Astrocyte of the spinal cord (primary cell): ENCODE measurements around the gene HPCAL1.

Experiments
- DNase-seq: peaks from one replicate; pipeline ENCODE4 v3.0.0; 2011; ENCODE audit warnings: low read depth, low spot score
- H3K4me3 ChIP-seq: 2 replicates; pipeline ENCODE4 v1.5.1; 2011; ENCODE audit warnings: low read depth, mild to moderate bottlenecking, low read length, moderate library complexity
- CTCF ChIP-seq: IDR thresholded peaks from 2 replicates; pipeline ENCODE4 v1.5.1; 2012; ENCODE audit warnings: low read depth, mild to moderate bottlenecking, low read length, inconsistent platforms
- in situ Hi-C: cut with HindIII; loops from 2 replicates; pipeline ENCODE4 v1.10.0; 2017; ENCODE audit warnings: low sequenced_read_pairs

The HPCAL1 gene

GRCh38 chr2:10414591-10414990 lies 111.9 kb downstream of the HPCAL1 start:
- no peak for TF ChIP-seq CTCF
- no peak for DNase-seq
- in situ Hi-C loops, result no loop called here
- H3K4me3 ChIP-seq, result no peak overlapping the region

- no peak for DNase-seq
- no peak for TF ChIP-seq CTCF
- in situ Hi-C loops, result no loop called here
- H3K4me3 ChIP-seq, result no peak overlapping the region
These were observed 112.3 kb downstream of the HPCAL1 start for GRCh38 chr2:10415048-10415447.

- H3K4me3 ChIP-seq, result no peak overlapping the region
- in situ Hi-C loops, result no loop called here
- DNase-seq, result no peak
- TF ChIP-seq CTCF, result no peak
These were observed 112.9 kb downstream of the HPCAL1 start for GRCh38 chr2:10415640-10416039.

- H3K4me3 ChIP-seq, result no peak overlapping the region
- no peak for TF ChIP-seq CTCF
- in situ Hi-C loops, result no loop called here
- no peak for DNase-seq
These were observed 115.0 kb downstream of the HPCAL1 start for GRCh38 chr2:10417551-10418335.

GRCh38 chr2:10419553-10420257 lies 117.0 kb downstream of the HPCAL1 start:
- DNase-seq, result no peak
- H3K4me3 ChIP-seq, result no peak overlapping the region
- TF ChIP-seq CTCF, result no peak
- in situ Hi-C loops, result no loop called here

- no peak for TF ChIP-seq CTCF
- in situ Hi-C loops, result no loop called here
- no peak overlapping the region for H3K4me3 ChIP-seq
- DNase-seq, result no peak
These were observed 119.5 kb downstream of the HPCAL1 start for GRCh38 chr2:10422251-10422650.
